ENCODE measurements around the gene VPS13D. TPM values are rescaled to one million over a fixed set of nuclear protein-coding genes. Genes with fewer than 3 reads are reported as not detected.

VPS13D gene
- total and polyA plus RNA-seq, 2 donors from 2014 or later: 19.4 to 75.8 TPM

DNA sequence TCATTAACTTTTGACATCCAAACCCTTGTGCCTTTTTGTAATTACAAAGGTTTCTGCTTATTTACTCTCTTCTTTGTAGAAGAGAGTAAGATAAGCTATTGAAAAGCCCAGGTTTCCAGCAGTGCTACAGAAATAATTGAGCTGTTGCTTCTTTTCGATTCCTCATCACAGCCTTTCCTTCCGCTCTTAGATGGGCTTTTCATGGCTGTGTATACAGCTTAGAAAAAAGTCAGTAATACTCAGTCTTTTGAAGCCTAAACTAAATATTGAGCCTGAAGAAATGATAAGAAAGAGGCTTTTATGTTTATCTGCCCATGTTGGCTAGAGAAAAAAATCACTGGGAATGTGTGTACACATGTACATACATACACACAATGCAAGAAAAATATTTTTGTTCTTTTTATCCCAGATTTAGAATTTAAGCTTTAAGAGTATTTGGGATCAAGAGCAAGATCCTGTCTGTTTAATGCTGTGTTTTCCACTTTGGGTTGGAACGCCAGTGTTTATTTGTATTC is 172.4 kb downstream of the VPS13D start:
- Histone ChIP-seq H3K27me3 (ENCODE audit: control insufficient read depth, insufficient read depth, low read length) (no peaks in the 10 kb centered on the region), H3K9ac (ENCODE audit: low read length in 3 of 3) (no peak overlapping the region), H3K9me3 (ENCODE audit: control insufficient read depth in 2 of 3, insufficient read depth in 1 of 3, low read length in 3 of 3) (no peaks in the 10 kb centered on the region), H3K4me1 (ENCODE audit: control insufficient read depth in 2 of 3, insufficient read depth in 2 of 3, low read depth in 1 of 3, low read length in 3 of 3) (peaks cover 5 to 21% (median 19%) of the 10 kb centered on the region in 3 donors), H3K4me3 (ENCODE audit: low read length in 3 of 3) (no peak overlapping the region), H3K27ac (ENCODE audit: low read depth in 2 of 2, low read length in 2 of 2) (no peak overlapping the region), H3K36me3 (ENCODE audit: control insufficient read depth in 2 of 3, insufficient read depth in 3 of 3, low read length in 3 of 3) (peaks cover 6 to 40% (median 8%) of the 10 kb centered on the region in 3 donors)
- FAIRE-seq (no peak), DNase-seq (no peak)
- TF ChIP-seq, protein P1, sequence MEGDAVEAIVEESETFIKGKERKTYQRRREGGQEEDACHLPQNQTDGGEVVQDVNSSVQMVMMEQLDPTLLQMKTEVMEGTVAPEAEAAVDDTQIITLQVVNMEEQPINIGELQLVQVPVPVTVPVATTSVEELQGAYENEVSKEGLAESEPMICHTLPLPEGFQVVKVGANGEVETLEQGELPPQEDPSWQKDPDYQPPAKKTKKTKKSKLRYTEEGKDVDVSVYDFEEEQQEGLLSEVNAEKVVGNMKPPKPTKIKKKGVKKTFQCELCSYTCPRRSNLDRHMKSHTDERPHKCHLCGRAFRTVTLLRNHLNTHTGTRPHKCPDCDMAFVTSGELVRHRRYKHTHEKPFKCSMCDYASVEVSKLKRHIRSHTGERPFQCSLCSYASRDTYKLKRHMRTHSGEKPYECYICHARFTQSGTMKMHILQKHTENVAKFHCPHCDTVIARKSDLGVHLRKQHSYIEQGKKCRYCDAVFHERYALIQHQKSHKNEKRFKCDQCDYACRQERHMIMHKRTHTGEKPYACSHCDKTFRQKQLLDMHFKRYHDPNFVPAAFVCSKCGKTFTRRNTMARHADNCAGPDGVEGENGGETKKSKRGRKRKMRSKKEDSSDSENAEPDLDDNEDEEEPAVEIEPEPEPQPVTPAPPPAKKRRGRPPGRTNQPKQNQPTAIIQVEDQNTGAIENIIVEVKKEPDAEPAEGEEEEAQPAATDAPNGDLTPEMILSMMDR (IDR thresholded peaks at IDR 0.05; ENCODE audit: borderline replicate concordance, extremely low read depth, insufficient read depth): no peak
- intact Hi-C loops (cut with DNase I): no loop called here

DNA sequence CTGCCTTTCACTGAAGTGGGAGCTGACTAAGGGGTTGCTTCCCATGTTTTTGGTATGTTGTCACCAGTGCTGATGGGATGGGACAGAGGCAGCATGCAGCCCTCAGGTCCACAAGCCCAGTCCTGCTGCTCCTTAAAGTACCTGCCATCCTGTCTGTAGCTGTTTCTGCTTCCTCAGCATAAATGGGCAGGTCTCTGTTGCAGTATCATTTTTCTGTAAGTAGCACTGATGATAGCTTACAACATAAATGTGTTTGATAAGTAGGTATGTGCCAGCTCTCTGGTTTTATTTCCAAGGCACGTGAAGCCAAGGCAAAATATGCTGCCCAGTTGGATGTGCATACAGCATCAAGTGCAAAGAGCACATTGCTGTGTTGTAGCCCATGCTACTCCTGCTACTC is 173.0 kb downstream of the VPS13D start:
- Histone ChIP-seq H3K4me1 (ENCODE audit: control insufficient read depth in 2 of 3, insufficient read depth in 2 of 3, low read depth in 1 of 3, low read length in 3 of 3) (peaks cover 5 to 27% (median 22%) of the 10 kb centered on the region in 3 donors), H3K27ac (ENCODE audit: low read depth in 2 of 2, low read length in 2 of 2) (no peak overlapping the region)

DNA sequence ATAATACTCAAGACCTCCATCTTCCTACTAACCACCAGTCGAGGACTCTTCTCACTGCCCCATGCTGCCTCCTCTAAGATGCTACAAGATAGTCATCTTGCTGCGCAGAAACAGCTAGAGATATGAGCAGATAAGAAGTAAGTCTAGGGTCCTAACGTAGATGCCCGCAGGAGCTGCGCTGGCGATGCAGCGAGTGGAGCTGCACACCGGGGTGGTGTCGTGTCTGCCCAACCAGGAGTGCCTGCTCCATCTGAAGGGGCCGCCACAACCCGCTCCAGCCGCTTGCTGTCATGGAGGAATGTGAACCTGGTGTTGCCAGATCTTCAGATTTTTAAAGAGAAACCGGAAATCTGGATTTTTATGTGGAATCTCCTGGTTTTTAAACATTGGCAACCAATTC is 175.1 kb downstream of the VPS13D start:
- DNase-seq: no peak
- H3K36me3 ChIP-seq (ENCODE audit: control insufficient read depth in 2 of 3, insufficient read depth in 3 of 3, low read length in 3 of 3): peaks cover 6 to 38% (median 8%) of the 10 kb centered on the region in 3 donors

More for the DNA sequence above, 173.0 kb downstream of the VPS13D start:
- Histone ChIP-seq H3K4me3 (ENCODE audit: low read length in 3 of 3) (no peak overlapping the region), H3K9me3 (ENCODE audit: control insufficient read depth in 2 of 3, insufficient read depth in 1 of 3, low read length in 3 of 3) (no peaks in the 10 kb centered on the region), H3K27me3 (ENCODE audit: control insufficient read depth, insufficient read depth, low read length) (no peaks in the 10 kb centered on the region), H3K36me3 (ENCODE audit: control insufficient read depth in 2 of 3, insufficient read depth in 3 of 3, low read length in 3 of 3) (peaks cover 6 to 40% (median 8%) of the 10 kb centered on the region in 3 donors), H3K9ac (ENCODE audit: low read length in 3 of 3) (no peak overlapping the region)
- TF ChIP-seq, protein P1 (IDR thresholded peaks at IDR 0.05; ENCODE audit: borderline replicate concordance, extremely low read depth, insufficient read depth): no peak
- intact Hi-C loops (cut with DNase I): no loop called here
- FAIRE-seq (no peak), DNase-seq (no peak)

More for the DNA sequence above, 175.1 kb downstream of the VPS13D start:
- no peak for FAIRE-seq
- Histone ChIP-seq H3K9me3 (ENCODE audit: control insufficient read depth in 2 of 3, insufficient read depth in 1 of 3, low read length in 3 of 3) (no peaks in the 10 kb centered on the region), H3K27me3 (ENCODE audit: control insufficient read depth, insufficient read depth, low read length) (no peaks in the 10 kb centered on the region), H3K9ac (ENCODE audit: low read length in 3 of 3) (no peak overlapping the region), H3K4me3 (ENCODE audit: low read length in 3 of 3) (no peak overlapping the region), H3K27ac (ENCODE audit: low read depth in 2 of 2, low read length in 2 of 2) (no peak overlapping the region), H3K4me1 (ENCODE audit: control insufficient read depth in 2 of 3, insufficient read depth in 2 of 3, low read depth in 1 of 3, low read length in 3 of 3) (peaks cover 11 to 33% (median 25%) of the 10 kb centered on the region in 3 donors)
- intact Hi-C loops (cut with DNase I): no loop called here
- TF ChIP-seq, protein P1 (IDR thresholded peaks at IDR 0.05; ENCODE audit: borderline replicate concordance, extremely low read depth, insufficient read depth): no peak

Data from kidney (tissue), 14 donors.